ENCODE results near the gene DNAJC18.

Gene DNAJC18

DNA sequence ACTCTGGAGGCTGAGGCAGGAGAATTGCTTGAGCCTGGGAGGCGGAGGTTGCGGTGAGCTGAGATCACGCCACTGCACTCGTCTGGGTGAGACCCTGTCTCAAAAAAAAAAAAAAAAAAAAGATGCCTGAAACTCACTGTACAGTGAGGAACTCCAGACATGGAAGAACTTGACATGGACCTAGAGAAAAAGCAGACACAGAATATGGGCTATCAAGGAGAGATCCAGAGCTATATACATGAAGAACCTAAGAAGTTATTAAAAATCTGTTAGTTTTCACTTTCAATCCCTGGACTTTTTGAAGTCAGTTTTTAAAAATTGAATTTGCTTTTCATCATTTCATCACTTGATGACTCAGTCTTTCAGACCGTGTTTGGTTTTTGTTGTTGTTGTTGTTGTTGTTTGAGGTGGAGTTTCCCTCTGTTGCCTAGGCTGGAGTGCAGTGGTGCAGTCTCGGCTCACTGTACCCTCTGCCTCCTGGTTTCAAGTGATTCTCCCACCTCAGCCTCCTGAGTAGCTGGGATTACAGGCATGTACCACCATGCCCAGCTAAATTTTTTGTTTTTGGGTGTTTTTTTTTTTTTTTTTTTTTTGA, 77.4 kb downstream of the DNAJC18 start:
- no peak for DNase-seq

- DNase-seq, result no peak
Measured at GRCh38 chr5:139360384-139360783, 78.9 kb downstream of the DNAJC18 start.
